OCI-LY7 (cell line): Measurements from ENCODE around the gene GNL1.
"Not testable (repeated sequence)": the region's sequence is repeated elsewhere in the genome, so short reads cannot be mapped to it uniquely, and the experiment has no call there.

Source experiments
- CTCF ChIP-seq: fragments of 200-600 bp; sonication (generic); conservative IDR thresholded peaks from 2 replicates; pipeline ENCODE4 v1.5.1; 2014; ENCODE audit warnings: mild to moderate bottlenecking, antibody characterized with exemption, low read length, moderate library complexity, mixed read lengths
- EZH2phosphoT487 ChIP-seq: fragments of 200-600 bp; sonication (generic); IDR thresholded peaks from 2 replicates; pipeline ENCODE4 v1.6.1; 2018; ENCODE audit warnings: low read depth, borderline replicate concordance, mild to moderate bottlenecking, mixed run types, antibody characterized with exemption, low read length, moderate library complexity, mixed read lengths

GRCh38 chr6:30521952-30522351 lies 34.3 kb downstream of the GNL1 start:
- TF ChIP-seq EZH2phosphoT487, CTCF: not testable (repeated sequence)
